Ishikawa (cell line): Measurements from ENCODE around the gene THEM5.

Experiments
- CEBPB ChIP-seq: IDR thresholded peaks from 2 replicates; pipeline ENCODE4 v1.6.1; 2012
- CREB1 ChIP-seq: IDR thresholded peaks from 2 replicates; pipeline ENCODE4 v1.6.1; 2012; ENCODE audit warnings: low read depth
- EGR1 ChIP-seq: IDR thresholded peaks from 2 replicates; pipeline ENCODE4 v1.6.1; 2012
- EP300 ChIP-seq: IDR thresholded peaks from 2 replicates; pipeline ENCODE4 v1.6.1; 2012; ENCODE audit warnings: borderline replicate concordance
- FOXM1 ChIP-seq: IDR thresholded peaks from 2 replicates; pipeline ENCODE4 v1.6.1; 2012; ENCODE audit warnings: low read depth, borderline replicate concordance
- NFIC ChIP-seq: IDR thresholded peaks from 2 replicates; pipeline ENCODE4 v1.6.1; 2012
- RAD21 ChIP-seq: IDR thresholded peaks from 2 replicates; pipeline ENCODE4 v1.6.1; 2012; ENCODE audit warnings: low read depth
- TAF1 ChIP-seq: IDR thresholded peaks from 2 replicates; pipeline ENCODE4 v1.6.1; 2012; ENCODE audit warnings: low read depth, mild to moderate bottlenecking
- TCF12 ChIP-seq: IDR thresholded peaks from 2 replicates; pipeline ENCODE4 v1.6.1; 2012; ENCODE audit warnings: low read depth
- TEAD4 ChIP-seq: IDR thresholded peaks from 2 replicates; pipeline ENCODE4 v1.6.1; 2012
- YY1 ChIP-seq: IDR thresholded peaks from 2 replicates; pipeline ENCODE4 v1.6.1; 2012; ENCODE audit warnings: low read depth
- ZBTB7A ChIP-seq: IDR thresholded peaks from 2 replicates; pipeline ENCODE4 v1.6.1; 2012; ENCODE audit warnings: low read depth
- TF ChIP-seq, protein P1 (sequence below): IDR thresholded peaks from 2 replicates; pipeline ENCODE4 v1.6.1; 2012
- TF ChIP-seq, protein P2 (sequence below): IDR thresholded peaks from 2 replicates; pipeline ENCODE4 v1.6.1; 2012; ENCODE audit warnings: low read depth, mild to moderate bottlenecking
- TF ChIP-seq, protein P3 (sequence below): IDR thresholded peaks from 2 replicates; pipeline ENCODE4 v1.6.1; 2012

The THEM5 gene

DNA sequence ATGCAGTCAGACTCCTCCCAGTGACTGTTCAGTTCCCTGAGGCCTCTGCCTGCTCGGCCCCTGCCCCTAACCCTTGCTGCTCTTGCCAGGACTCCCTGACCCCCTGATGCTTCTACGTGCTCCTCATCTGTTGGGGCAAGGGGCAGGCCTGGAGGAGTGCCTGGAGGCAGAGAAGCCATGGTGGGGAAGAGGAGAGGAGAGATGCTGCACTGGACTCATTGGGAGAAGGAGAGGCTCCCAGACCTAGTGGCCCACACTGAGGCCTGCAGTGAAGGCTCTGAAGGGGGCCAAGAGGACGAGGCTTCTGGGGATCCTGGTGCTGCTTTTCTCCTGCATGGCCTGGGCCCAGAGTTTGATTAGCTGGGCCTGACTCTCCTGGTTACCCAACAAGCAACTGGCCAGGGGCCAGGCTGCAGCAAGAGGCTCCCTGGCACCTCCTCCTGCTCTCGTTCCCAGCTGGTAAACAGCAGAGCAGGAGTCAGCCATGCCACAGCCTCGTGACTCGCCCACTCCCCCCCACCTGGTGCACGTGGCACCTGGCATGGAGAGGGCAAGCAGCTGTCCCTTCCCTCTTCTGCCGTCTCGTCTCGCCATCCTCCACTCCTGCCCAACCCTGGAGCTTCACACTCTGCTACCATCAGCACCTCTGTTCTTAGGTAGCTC, 21.1 kb downstream of the THEM5 start:
- TF ChIP-seq, protein P1, sequence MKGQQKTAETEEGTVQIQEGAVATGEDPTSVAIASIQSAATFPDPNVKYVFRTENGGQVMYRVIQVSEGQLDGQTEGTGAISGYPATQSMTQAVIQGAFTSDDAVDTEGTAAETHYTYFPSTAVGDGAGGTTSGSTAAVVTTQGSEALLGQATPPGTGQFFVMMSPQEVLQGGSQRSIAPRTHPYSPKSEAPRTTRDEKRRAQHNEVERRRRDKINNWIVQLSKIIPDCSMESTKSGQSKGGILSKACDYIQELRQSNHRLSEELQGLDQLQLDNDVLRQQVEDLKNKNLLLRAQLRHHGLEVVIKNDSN, result peak; percentile 74
- TF ChIP-seq NFIC, result peak; percentile 82
- TF ChIP-seq CEBPB, result peak; percentile 74
- TF ChIP-seq, protein P2, sequence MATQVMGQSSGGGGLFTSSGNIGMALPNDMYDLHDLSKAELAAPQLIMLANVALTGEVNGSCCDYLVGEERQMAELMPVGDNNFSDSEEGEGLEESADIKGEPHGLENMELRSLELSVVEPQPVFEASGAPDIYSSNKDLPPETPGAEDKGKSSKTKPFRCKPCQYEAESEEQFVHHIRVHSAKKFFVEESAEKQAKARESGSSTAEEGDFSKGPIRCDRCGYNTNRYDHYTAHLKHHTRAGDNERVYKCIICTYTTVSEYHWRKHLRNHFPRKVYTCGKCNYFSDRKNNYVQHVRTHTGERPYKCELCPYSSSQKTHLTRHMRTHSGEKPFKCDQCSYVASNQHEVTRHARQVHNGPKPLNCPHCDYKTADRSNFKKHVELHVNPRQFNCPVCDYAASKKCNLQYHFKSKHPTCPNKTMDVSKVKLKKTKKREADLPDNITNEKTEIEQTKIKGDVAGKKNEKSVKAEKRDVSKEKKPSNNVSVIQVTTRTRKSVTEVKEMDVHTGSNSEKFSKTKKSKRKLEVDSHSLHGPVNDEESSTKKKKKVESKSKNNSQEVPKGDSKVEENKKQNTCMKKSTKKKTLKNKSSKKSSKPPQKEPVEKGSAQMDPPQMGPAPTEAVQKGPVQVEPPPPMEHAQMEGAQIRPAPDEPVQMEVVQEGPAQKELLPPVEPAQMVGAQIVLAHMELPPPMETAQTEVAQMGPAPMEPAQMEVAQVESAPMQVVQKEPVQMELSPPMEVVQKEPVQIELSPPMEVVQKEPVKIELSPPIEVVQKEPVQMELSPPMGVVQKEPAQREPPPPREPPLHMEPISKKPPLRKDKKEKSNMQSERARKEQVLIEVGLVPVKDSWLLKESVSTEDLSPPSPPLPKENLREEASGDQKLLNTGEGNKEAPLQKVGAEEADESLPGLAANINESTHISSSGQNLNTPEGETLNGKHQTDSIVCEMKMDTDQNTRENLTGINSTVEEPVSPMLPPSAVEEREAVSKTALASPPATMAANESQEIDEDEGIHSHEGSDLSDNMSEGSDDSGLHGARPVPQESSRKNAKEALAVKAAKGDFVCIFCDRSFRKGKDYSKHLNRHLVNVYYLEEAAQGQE, result no peak
- TF ChIP-seq YY1, result peak; percentile 58; the same call in 1 of the 2 replicates
- TF ChIP-seq TCF12, result 0 out of 2 replicates have a peak, but pooled peaks have one; percentile 40
- TF ChIP-seq, protein P3, sequence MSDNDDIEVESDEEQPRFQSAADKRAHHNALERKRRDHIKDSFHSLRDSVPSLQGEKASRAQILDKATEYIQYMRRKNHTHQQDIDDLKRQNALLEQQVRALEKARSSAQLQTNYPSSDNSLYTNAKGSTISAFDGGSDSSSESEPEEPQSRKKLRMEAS, result peak; percentile 98
- TF ChIP-seq CREB1, result no peak
- no peak for TF ChIP-seq EP300
- no peak for TF ChIP-seq TAF1

DNA sequence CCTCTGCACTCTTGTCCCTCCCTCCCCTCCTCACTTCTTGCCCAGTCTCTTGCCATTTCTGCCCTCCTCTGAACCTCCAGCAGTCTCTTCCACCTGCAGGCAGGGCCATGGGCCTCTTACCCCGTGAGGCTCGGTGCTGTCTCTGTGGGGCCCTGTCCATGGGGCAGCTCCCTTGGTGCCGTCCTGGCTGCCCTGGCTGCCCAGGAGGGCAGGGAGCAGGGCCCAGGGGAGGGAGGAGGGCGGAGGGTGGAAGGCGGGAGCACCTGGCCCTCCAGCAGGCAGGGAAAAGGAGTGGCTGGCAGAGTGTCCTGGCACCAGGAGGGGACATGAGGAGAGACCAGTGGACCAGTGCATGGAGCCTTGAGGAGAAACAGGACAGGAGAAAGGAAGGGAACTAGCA, 21.9 kb downstream of the THEM5 start, which contains the start of gene RORC:
Gene RORC (minus strand): TSS at position 198 of the 400 bp plus-strand sequence. CDS start 38 bp downstream, at position 160.
- TF ChIP-seq YY1, result no peak
- TF ChIP-seq NFIC, result peak; percentile 41; the same call in 1 of the 2 replicates
- TF ChIP-seq, protein P1, result no peak
- TF ChIP-seq EP300, result no peak
- TF ChIP-seq TCF12, result no peak
- no peak for TF ChIP-seq TAF1
- TF ChIP-seq RAD21, result no peak
- TF ChIP-seq FOXM1, result no peak
- TF ChIP-seq, protein P3, result 0 out of 2 replicates have a peak, but pooled peaks have one; percentile 35

DNA sequence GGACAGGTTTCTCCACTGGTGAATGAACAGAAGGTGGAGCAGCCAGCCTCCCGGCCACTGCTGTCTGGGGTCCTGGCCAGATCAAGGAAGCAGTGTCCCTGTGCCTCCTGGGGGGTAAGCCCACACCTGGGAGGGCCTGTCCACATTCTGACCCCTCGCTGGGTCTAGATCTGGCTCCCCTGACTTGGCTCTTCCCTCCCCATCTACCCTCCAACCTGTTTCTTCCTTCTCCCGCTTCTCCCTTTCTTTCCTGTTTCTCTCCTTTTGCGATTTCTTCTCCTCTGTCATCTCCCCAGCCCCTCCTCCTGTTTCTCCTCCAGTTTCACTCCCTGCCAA, 22.3 kb downstream of the THEM5 start:
- TF ChIP-seq ZBTB7A, result no peak
- no peak for TF ChIP-seq RAD21
- TF ChIP-seq TCF12, result no peak
- TF ChIP-seq, protein P2, result no peak
- no peak for TF ChIP-seq TEAD4
- no peak for TF ChIP-seq CREB1
- TF ChIP-seq, protein P1, result no peak
- no peak for TF ChIP-seq YY1
- TF ChIP-seq, protein P3, result no peak
- TF ChIP-seq NFIC, result no peak
- no peak for TF ChIP-seq EP300
- TF ChIP-seq TAF1, result no peak
- TF ChIP-seq EGR1, result no peak

DNA sequence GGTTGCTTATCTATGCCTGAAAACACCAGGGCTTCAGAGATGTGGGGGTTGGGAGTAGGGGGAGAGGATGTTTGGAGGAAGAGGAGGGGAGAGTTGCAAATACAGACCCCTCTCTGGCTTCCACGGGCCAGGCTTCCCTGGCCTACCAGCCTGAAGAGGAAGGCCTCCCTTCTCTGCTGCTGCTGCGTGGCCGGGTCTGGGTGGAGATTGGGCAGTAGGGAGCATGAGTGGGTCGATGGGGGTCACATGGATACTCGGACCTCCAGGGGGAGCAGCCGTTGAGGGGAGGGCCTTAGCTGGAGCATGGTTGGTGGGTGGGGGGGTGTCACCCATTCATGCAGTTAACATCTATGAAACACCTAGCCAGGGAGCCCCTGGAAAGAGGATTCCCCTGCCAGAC, 23.5 kb downstream of the THEM5 start:
- TF ChIP-seq, protein P3, result no peak
- no peak for TF ChIP-seq YY1
- TF ChIP-seq EGR1, result no peak
- TF ChIP-seq NFIC, result no peak
- TF ChIP-seq, protein P1, result no peak
- no peak for TF ChIP-seq EP300
- TF ChIP-seq RAD21, result no peak
- no peak for TF ChIP-seq TCF12
- no peak for TF ChIP-seq CREB1
- no peak for TF ChIP-seq FOXM1
- no peak for TF ChIP-seq TEAD4
- no peak for TF ChIP-seq ZBTB7A
- no peak for TF ChIP-seq CEBPB
